Fibroblast of mammary gland (primary cell): ENCODE data around the gene PPDPF.
"Not testable (repeated sequence)": the region's sequence is repeated elsewhere in the genome, so short reads cannot be mapped to it uniquely, and the experiment has no call there.

Experiments
- DNase-seq: peaks from one replicate; pipeline ENCODE4 v3.0.0-alpha.2; 2010; ENCODE audit warnings: low read depth
- H3K4me3 ChIP-seq: 2 replicates; pipeline ENCODE4 v1.5.1; 2011; ENCODE audit warnings: low read depth, mild to moderate bottlenecking, low read length, moderate library complexity; ENCODE audit not compliant: control insufficient read depth
- TF ChIP-seq, protein P1 (sequence below): conservative IDR thresholded peaks from 2 replicates; pipeline ENCODE4 v1.5.1; 2011; ENCODE audit warnings: low read depth, low read length, inconsistent platforms; ENCODE audit not compliant: control insufficient read depth, insufficient read depth

PPDPF gene

DNA sequence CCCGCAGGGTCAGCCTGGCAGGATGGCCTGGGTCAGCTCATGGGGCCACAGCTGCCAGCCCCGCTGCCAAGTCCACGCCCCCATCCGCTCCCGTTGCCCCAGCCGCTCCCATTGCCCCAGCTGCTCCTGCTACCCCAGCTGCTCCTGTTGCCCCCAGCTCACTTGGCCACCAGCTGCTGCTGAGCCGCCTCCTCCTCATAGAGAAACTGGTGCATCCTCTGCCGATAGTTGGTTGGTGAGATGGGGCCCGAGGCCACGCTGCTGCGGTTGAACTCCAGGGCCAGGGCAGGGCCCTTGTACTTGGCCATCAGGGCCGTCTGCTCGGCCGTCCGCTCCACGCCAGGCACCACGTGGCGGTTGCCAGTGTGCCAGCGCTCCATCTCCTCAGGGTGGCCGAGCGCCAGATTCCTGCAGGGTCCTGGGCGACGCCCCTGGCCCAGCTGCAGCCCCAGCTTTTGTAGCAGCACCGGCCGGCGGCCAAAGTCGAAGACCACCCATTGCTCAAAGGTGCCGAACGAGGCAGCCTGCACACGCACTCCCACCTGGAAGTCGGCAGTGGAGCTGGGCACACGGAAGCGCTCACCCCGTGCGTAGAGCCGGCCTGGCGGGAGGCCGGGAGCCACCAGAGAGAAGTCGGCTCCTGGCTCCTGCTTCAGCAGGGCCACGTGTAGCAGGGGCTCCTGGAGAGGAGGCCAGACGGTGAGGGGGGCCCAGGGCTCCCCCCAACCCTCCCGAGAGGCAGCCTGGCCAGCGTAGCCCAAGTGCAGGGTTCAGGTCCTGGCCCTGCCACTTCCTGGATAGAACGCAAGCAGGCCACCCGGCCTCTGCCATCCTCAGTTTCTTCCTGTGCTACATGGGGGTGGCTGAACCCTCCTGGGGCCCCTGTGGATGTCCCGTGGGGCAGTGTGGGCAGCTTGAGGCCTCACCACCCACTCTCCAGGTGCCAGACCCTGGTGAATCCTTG is 48.7 kb downstream of the PPDPF start:
- H3K4me3 ChIP-seq = no peak overlapping the region
- DNase-seq = no peak
- TF ChIP-seq, protein P1, sequence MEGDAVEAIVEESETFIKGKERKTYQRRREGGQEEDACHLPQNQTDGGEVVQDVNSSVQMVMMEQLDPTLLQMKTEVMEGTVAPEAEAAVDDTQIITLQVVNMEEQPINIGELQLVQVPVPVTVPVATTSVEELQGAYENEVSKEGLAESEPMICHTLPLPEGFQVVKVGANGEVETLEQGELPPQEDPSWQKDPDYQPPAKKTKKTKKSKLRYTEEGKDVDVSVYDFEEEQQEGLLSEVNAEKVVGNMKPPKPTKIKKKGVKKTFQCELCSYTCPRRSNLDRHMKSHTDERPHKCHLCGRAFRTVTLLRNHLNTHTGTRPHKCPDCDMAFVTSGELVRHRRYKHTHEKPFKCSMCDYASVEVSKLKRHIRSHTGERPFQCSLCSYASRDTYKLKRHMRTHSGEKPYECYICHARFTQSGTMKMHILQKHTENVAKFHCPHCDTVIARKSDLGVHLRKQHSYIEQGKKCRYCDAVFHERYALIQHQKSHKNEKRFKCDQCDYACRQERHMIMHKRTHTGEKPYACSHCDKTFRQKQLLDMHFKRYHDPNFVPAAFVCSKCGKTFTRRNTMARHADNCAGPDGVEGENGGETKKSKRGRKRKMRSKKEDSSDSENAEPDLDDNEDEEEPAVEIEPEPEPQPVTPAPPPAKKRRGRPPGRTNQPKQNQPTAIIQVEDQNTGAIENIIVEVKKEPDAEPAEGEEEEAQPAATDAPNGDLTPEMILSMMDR = no peak

DNA sequence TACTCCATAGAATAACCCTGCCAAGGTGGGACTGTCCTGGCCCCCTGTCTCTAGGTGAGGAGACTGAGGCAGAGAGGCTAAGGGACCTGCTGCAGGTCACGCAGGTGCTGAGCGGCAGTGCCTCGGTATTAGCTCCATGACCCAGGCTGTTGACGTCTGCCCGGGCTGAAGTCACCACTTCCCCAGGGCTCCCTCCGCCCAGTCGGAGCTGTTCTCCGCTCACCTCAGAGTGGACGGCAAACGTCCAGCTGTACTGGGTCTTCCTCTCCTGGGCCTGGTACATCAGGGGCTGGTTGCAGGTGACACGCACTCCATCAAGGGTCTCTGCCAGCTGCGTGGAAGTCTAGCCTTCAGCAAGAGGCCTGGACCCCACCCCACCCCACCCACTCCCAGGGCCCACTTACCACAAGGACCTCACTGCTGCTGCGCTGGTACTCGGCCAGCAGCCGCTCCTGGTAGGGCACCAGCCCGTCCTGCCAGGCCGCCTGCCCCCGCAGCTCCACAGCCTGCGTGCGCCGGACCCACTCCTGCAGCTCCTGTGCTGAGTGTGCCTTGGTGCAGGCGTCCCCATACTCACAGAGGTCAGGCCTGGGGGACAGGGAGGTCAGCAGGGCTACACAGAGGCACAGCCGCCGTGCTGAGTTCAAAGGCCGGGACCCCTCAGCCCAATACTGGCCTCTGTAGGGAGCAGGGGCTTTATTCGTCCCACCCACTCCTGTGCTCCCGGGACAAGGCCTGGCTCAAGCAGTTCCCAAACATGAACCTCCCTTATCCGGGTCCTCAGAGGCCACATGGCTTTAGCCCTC is 49.9 kb downstream of the PPDPF start:
- DNase-seq = no peak
- no peak overlapping the region for H3K4me3 ChIP-seq

DNA sequence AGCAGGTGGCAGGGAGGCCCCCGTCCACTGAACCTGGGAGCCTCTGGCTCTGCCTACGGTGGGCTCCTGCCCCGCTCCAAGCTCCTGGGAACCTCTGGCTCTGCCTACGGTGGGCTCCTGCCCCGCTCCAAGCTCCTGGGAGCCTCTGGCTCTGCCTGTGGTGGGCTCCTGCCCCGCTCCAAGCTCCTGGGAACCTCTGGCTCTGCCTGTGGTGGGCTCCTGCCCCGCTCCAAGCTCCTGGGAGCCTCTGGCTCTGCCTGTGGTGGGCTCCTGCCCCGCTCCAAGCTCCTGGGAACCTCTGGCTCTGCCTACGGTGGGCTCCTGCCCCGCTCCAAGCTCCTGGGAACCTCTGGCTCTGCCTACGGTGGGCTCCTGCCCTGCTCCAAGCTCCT is 50.5 kb downstream of the PPDPF start:
- not testable (repeated sequence) for H3K4me3 ChIP-seq, DNase-seq

More for the DNA sequence above, 49.9 kb downstream of the PPDPF start:
- TF ChIP-seq, protein P1 = no peak
